ENCODE data around the gene S1PR2. TPM values are rescaled to one million over a fixed set of nuclear protein-coding genes. Genes with fewer than 3 reads are reported as not detected.
"Not testable (repeated sequence)": the region's sequence is repeated elsewhere in the genome, so short reads cannot be mapped to it uniquely, and the experiment has no call there.

S1PR2 gene
- total RNA-seq, 1 experiment from 2014 or later: 8.4 TPM

- CTCF ChIA-PET: no interaction called here
- H3K27me3 ChIP-seq (replicated peaks; ENCODE audit: insufficient read depth, low read depth, low read length, poor library complexity): no peaks in the 10 kb centered on the region
Measured at GRCh38 chr19:10238172-10238783, 7.1 kb upstream of the S1PR2 start.

GRCh38 chr19:10237702-10238101, 6.6 kb upstream of the S1PR2 start:
- Histone ChIP-seq H3K27me3 (replicated peaks; ENCODE audit: insufficient read depth, low read depth, low read length, poor library complexity) (no peaks in the 10 kb centered on the region), H3K36me3 (ENCODE audit: insufficient read depth, low read length, poor library complexity, severe bottlenecking) (no peaks in the 10 kb centered on the region), H3K27ac (ENCODE audit: low read depth, low read length, poor library complexity, severe bottlenecking) (no peak overlapping the region), H3K4me3 (ENCODE audit: low read depth, low read length, poor library complexity, severe bottlenecking) (no peak overlapping the region), H3K4me1 (ENCODE audit: insufficient read depth, low read length, poor library complexity, severe bottlenecking) (no peaks in the 10 kb centered on the region), H3K9me3 (ENCODE audit: low read depth, low read length, poor library complexity, severe bottlenecking) (no peaks in the 10 kb centered on the region)
- TF ChIP-seq EZH2 (IDR thresholded peaks at IDR 0.05; ENCODE audit: borderline replicate concordance, low read depth, low read length, poor library complexity, severe bottlenecking) (no peak), CTCF (conservative IDR thresholded peaks at IDR 0.05; ENCODE audit: low read depth, low read length) (no peak)
- POLR2A ChIA-PET (ENCODE audit: low non-redundant PET): no interaction called here
- CTCF ChIA-PET: no interaction called here
- intact Hi-C loops (cut with micrococcal nuclease; ENCODE audit: unreplicated experiment): no loop called here
- no TSS peak for BruUV-seq (replicated peaks)
- no peak for DNase-seq (ENCODE audit: low spot score)

More at GRCh38 chr19:10238172-10238783, 7.1 kb upstream of the S1PR2 start:
- no peak overlapping the region for H3K4me3 ChIP-seq (ENCODE audit: low read depth, low read length, poor library complexity, severe bottlenecking)
- no peak overlapping the region for H3K27ac ChIP-seq (ENCODE audit: low read depth, low read length, poor library complexity, severe bottlenecking)
- no peak for DNase-seq (ENCODE audit: low spot score)
- intact Hi-C loops (cut with micrococcal nuclease; ENCODE audit: unreplicated experiment): no loop called here
- BruUV-seq (replicated peaks): no TSS peak
- no peaks in the 10 kb centered on the region for H3K4me1 ChIP-seq (ENCODE audit: insufficient read depth, low read length, poor library complexity, severe bottlenecking)
- H3K36me3 ChIP-seq (ENCODE audit: insufficient read depth, low read length, poor library complexity, severe bottlenecking): no peaks in the 10 kb centered on the region
- H3K9me3 ChIP-seq (ENCODE audit: low read depth, low read length, poor library complexity, severe bottlenecking): no peaks in the 10 kb centered on the region
- POLR2A ChIA-PET (ENCODE audit: low non-redundant PET): no interaction called here
- no peak for TF ChIP-seq CTCF (conservative IDR thresholded peaks at IDR 0.05; ENCODE audit: low read depth, low read length)
- no peak for TF ChIP-seq EZH2 (IDR thresholded peaks at IDR 0.05; ENCODE audit: borderline replicate concordance, low read depth, low read length, poor library complexity, severe bottlenecking)

- H3K4me3 ChIP-seq (ENCODE audit: low read depth, low read length, poor library complexity, severe bottlenecking); H3K27ac ChIP-seq (ENCODE audit: low read depth, low read length, poor library complexity, severe bottlenecking); H3K36me3 ChIP-seq (ENCODE audit: insufficient read depth, low read length, poor library complexity, severe bottlenecking); H3K27me3 ChIP-seq (replicated peaks; ENCODE audit: insufficient read depth, low read depth, low read length, poor library complexity); intact Hi-C loops (cut with micrococcal nuclease; ENCODE audit: unreplicated experiment); POLR2A ChIA-PET (ENCODE audit: low non-redundant PET); H3K4me1 ChIP-seq (ENCODE audit: insufficient read depth, low read length, poor library complexity, severe bottlenecking); BruUV-seq (replicated peaks); DNase-seq (ENCODE audit: low spot score); H3K9me3 ChIP-seq (ENCODE audit: low read depth, low read length, poor library complexity, severe bottlenecking): not testable (repeated sequence)
- CTCF ChIA-PET: interaction anchor here (0.7 kb wide), 1 partner anchor 74 kb away, joined by 5 read pairs; no protein-coding TSS in a partner anchor
Measured at GRCh38 chr19:10235409-10235808, 4.3 kb upstream of the S1PR2 start.

GRCh38 chr19:10235003-10235402, 3.9 kb upstream of the S1PR2 start:
- no peak overlapping the region for H3K4me3 ChIP-seq (ENCODE audit: low read depth, low read length, poor library complexity, severe bottlenecking)
- no peaks in the 10 kb centered on the region for H3K9me3 ChIP-seq (ENCODE audit: low read depth, low read length, poor library complexity, severe bottlenecking)
- no peaks in the 10 kb centered on the region for H3K4me1 ChIP-seq (ENCODE audit: insufficient read depth, low read length, poor library complexity, severe bottlenecking)
- TF ChIP-seq EZH2 (IDR thresholded peaks at IDR 0.05; ENCODE audit: borderline replicate concordance, low read depth, low read length, poor library complexity, severe bottlenecking) (no peak), CTCF (conservative IDR thresholded peaks at IDR 0.05; ENCODE audit: low read depth, low read length) (no peak)
- intact Hi-C loops (cut with micrococcal nuclease; ENCODE audit: unreplicated experiment): no loop called here
- H3K27ac ChIP-seq (ENCODE audit: low read depth, low read length, poor library complexity, severe bottlenecking): no peak overlapping the region
- H3K36me3 ChIP-seq (ENCODE audit: insufficient read depth, low read length, poor library complexity, severe bottlenecking): no peaks in the 10 kb centered on the region
- ChIA-PET POLR2A (ENCODE audit: low non-redundant PET) (interaction anchor here (0.7 kb wide), 1 partner anchor 258 kb away, joined by 7 read pairs; no protein-coding TSS in a partner anchor), CTCF (interaction anchor here (0.7 kb wide), 1 partner anchor 74 kb away, joined by 5 read pairs; no protein-coding TSS in a partner anchor)
- no peaks in the 10 kb centered on the region for H3K27me3 ChIP-seq (replicated peaks; ENCODE audit: insufficient read depth, low read depth, low read length, poor library complexity)
- no peak for DNase-seq (ENCODE audit: low spot score)
- BruUV-seq (replicated peaks): no TSS peak
